GM18868 (cell line): Measurements from ENCODE around the gene ADPRM.
A peak's percentile ranks its signal among the peaks of the same experiment; 100 is the strongest.
"Not testable (repeated sequence)": the region's sequence is repeated elsewhere in the genome, so short reads cannot be mapped to it uniquely, and the experiment has no call there.

Source experiments
- ATAC-seq: cut with Tn5 transposase; IDR thresholded peaks from one replicate; pipeline ENCODE4 v1.9.1; 2021; ENCODE audit warnings: mild to moderate bottlenecking, moderate library complexity; ENCODE audit not compliant: unreplicated experiment

ADPRM gene, protein sequence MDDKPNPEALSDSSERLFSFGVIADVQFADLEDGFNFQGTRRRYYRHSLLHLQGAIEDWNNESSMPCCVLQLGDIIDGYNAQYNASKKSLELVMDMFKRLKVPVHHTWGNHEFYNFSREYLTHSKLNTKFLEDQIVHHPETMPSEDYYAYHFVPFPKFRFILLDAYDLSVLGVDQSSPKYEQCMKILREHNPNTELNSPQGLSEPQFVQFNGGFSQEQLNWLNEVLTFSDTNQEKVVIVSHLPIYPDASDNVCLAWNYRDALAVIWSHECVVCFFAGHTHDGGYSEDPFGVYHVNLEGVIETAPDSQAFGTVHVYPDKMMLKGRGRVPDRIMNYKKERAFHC

DNA sequence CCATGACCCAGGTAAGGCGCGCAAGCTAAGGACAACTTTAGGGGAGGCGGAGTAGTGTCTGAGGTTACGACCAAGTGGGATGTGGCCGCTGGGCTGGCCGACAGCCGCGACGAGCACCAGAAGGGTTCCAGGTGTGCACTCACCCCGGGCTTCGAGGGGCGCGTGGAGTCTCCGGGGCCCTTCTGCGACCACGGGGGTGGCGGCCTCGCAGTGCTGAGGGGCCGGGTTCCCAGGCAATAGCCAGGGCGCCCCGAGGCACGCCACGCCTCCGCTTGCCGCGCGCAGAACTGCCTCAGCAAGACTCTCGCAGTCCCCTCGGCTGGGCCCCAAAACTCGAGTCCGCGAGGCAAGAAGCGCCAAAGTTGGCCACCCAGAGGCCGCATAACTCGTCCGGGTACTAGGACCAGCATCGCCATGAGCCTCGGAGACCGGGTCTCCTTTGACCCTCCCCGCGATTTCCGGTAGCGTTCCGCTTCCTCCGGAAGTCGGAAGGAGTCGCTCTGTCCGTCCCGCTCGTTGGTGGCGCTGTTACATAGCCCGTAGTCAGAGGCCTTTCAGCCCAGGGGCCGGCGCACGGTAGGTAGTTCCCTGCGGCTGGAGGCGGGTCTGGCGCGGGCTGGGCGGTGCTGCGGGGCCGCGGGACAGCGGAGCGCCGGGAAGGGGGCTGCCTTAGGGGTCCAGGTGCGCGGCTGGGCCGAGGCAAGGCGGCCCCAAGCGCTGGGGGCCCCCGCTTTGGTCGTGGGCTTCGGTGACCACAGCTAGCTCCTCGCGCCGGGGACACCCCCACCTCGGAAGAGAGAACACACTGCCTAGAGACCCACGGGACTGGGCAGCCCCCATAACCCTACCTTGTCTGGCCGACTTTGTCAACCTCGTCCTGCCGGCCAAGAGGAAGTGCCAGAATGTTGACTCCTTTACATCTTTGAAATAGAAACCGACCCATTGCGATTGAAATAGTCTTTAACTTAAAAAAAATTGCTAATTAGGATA, at the start of gene ADPRM, which contains the start of gene SCO1:
TSS of gene ADPRM (plus strand) at position 503 of the 990 bp plus-strand sequence. CDS start 7,333 bp downstream, outside the sequence.
TSS of gene SCO1 (minus strand) at position 442 of the 990 bp plus-strand sequence. CDS start at position 416, 26 bp downstream.
- peak; percentile 96 for ATAC-seq

DNA sequence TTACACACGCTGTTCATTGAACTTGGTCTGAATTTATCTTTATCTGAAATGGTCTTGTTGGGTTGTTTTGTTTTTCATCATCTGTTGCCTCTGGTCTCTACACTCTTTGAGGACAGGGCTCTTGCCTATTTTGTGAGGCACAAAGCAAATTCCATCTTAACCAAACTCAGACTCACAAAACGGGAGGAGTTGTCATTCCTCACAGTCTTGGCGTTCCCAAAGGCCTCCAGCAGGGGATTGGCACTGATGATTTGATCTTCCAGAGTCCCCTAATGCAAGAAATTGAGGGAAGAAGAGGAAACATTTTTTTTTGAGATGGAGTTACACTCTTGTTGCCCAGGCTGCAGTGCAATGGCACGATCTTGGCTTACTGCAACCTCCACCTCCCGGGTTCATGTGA, 49.0 kb upstream of the ADPRM start:
- ATAC-seq, result no peak

DNA sequence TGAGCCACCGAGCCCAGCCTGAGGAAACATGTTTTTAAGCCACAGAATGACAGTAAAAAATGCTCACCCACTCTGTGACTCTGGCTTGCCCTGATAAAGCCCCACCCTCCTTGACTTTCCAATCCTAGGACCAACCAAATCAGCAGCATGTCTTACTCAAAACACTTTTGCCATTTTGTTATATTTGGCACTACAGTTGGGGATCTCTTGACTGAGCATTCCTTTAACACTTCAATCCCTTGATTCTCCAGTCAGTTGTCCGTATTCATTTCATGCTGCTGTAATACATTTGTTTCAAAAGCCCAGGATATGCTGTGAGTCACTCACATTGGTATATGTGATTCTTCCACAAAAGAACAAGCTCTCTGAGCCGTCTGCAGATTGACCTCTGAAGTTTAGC, 48.4 kb upstream of the ADPRM start:
- ATAC-seq, result no peak

DNA sequence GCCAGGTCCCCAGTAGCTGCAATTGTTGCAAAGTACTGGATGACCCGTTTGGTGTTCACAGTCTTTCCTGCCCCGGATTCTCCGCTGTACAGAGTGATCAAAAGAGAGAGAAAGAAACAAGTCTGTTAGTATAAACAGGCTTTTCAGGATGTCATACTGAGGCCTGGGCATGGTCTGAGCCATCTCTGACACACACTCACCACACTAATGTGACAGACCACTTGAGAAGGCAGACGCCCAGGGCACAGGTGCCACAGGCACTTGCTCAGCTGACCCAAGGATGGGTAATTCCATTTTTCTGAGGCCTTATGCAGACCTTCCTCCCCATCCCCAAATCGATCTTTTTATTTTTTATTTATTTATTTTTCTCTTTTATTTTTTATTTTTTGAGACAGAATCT, 47.8 kb upstream of the ADPRM start:
- ATAC-seq, result no peak

DNA sequence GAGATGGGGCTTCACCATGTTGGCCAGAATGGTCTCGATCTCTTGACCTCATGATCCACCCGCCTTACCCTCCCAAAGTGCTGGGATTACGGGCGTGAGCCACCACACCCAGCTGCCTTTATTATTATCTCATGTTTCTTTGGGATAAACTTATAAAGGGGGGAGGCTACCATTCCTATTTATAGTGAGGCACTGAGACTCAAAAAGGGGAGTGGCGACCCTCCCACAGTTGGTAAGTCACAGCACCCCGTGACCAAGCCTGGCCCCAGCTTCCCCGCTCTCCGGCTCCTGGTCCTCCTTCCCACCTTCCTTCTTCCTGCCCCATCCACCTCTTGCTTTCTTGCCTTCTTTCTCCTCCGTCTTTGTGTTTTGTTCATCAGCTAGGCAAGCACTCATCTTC, 45.5 kb upstream of the ADPRM start:
- no peak for ATAC-seq

DNA sequence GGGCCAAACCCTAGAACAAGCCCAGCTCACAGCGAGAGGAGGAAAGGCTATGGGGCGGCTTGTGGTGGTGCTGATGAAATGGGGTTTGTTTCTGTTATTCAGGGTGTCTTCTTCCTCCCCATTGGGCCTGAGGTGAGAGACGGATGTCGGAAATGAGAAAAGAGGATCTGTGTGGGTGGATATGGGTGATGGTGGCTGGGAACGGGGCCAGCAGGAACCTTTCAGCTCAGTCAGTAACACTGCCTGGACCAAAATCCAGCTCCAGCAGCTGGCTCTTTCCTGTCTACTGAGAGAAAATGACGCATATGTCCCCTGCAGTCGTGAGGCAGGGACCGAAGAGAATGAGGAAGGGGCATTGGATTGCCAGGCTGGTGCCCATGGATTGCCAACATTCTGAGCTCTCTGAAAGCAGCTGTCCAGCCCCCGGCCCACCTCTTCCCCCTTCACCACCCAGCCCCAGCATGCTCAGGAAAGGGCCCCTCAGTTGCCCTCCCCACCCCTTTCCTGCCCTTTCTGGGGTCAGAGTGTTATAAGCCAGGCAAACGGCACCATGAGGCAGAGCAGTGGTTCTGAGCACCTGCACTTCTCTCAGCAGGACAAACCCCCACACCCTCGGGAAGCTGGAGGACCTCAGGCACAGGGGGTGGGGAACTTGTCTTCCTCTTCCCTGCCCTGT, 44.3 kb upstream of the ADPRM start:
- ATAC-seq, result no peak

DNA sequence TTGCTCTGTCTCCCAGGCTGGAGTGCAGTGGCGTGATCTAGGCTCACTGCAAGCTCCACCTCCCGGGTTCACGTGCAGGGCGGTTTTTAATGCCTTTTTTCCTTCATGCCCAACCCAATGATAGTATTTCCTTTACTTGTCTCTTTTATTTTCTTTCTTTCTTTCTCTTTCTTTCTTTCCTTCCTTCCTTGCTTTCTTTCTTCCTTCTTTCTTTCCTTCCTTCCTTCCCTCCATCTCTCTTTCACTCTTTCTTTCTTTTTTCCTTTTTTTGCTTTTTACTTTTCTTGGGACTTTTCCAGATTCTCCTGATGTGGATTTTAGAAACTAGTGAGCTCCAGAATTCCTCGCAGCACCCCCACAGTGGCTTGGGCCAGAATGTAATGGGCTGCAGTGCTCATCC, 43.4 kb upstream of the ADPRM start:
- ATAC-seq, result no peak

DNA sequence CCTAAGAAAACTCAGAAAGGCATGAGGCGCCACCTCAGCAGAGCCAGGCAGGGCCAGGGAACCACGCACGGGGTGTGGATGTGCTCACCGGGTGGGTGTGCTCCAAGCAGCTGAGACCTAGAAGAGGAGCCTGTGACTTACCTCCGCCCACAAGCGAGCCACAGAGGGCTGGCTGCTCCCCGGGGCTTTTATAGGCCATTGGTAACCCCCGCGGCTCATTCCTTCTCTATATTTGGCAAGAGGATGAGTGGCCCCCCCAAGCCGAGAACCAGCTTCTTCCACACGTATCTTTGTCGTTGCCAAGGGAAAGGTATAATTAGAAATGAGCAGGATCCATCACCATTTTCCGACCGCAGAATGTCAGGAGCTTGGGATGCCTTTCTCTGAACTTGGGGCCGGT, 40.2 kb upstream of the ADPRM start, which contains the start of gene MYH3:
TSS of gene MYH3 (minus strand) at position 162 of the 400 bp plus-strand sequence. CDS start 2,245 bp downstream, outside the sequence.
- ATAC-seq, result no peak

DNA sequence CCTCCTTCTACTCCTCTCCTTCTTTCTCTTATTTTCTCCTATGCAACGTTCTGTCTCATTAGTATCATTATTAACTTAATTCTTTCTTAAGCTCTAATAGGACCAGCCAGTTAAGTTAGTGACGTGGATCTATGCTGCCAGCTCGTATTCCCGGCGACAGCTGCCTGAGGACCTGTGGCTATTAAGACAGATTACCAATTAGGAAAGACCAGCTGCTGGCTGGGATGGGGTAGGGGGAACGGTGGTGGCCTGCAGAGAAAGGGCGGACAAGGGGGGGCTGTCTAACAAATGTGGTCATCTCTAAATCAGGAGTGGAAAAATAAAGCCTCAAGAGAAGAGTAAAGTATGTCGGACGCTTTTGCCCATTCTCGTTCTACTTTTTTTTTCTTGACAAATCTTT, 39.5 kb upstream of the ADPRM start:
- no peak for ATAC-seq

DNA sequence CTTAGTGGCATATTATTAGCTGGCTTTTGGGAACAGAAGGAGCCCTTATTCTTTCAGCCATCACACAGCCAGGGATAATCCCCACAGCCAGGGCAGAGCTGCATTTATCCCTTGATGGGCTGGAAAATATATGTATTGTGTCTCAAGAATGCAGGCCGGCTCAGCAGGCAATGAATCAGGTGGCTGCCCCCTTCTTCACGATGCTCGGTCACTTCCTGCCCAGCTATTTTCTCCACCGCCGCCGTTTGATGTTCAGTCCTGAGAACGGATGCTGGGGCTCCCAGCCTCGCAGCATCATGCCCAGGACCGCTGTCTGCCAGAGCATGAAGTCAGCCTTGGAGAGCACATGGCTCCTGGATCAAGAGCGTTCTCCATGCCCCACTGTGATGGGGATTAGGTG, 36.0 kb upstream of the ADPRM start:
- no peak for ATAC-seq

DNA sequence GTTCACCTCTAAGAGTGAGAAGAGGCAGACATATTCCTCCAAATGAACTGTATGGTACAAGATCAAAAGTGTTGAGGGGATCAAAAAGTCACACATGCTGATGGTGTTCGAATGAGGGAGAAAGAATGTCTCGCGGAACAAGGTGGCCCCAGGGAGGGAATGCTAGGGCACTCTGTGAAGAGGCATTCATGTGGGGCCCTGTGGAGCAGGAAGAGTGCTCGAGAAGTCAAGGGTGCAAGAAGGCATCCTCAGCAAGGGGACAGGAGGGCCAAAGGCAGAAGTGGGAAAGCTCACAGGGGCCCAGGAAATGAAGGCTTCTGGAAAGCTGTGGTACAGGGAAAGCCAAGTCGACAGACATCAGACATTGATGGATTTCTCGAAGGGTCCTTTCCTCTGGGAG, 34.2 kb upstream of the ADPRM start:
- no peak for ATAC-seq

DNA sequence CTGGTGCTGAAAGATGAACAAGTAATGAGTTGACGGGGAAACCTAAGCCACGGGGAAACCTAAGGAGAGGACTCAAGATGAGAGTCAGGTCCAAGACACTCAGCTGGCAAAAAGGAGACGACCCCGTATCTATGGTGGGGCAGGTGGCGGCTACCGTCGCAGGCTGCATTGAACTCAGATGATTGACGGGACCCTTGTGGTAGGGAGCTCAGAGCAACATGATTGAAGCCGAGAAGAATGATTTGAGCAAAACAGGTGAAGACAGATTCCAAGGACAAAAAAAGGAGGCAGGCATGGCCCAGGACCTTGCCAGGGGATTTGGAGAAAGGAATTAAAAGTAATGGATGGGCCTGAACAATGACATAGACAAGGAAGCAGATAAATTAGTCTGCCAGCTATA, 32.8 kb upstream of the ADPRM start:
- ATAC-seq, result no peak

DNA sequence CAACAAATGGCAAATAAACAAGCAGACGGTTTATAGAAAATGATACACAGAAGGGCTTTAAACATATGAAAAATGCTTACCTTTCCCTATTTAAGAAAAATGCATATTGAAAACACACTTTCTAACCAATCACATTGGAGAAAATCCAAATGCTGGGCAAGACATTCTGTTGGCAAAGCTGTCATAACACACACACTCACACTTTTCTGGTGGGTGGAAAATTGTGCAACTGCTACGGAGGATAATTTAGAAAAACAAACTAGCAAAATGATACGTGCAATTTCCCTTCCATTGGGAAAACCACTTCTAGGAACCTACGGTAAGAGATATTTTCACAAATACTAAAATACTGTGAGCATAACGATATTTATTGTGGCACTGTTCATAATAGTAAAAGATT, 30.5 kb upstream of the ADPRM start:
- ATAC-seq, result no peak

DNA sequence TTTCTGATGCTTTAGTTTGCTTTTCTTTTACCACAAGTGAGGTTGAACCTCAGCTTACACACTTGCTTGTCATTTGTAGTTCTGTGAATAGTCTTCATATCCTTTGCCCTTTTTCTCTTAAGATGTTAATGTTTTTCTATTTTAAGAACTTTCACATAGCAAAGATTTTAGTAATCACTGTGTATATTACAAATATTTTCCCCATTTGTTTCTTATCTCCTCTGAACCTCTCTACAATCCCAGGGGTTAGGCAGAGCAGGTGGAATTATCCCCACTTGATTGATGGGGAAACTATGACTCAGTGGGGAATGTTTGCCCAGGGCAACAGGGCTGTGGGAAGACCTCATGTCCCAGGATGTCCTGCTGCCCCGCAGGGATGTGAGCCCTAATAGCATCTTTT, 28.6 kb upstream of the ADPRM start:
- no peak for ATAC-seq

DNA sequence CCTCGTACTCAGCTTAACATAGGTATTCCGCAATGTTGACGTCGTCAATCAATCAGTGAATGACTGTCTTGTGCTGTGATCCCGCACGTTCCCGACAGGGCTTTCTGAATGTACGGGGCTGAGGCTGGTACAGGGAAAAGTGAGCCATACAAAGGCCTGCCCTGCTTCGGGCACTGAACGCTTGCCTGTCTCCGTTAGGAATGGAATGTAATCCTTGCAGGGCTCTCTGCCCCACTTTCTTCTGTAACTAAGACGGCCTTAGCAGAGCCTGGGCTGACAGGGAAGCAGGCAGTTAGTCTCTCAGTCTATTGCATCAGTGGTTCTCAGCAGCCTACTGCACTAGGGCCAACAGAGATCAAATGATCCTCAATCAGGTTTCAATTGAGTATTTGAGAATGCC, 24.1 kb upstream of the ADPRM start:
- no peak for ATAC-seq

DNA sequence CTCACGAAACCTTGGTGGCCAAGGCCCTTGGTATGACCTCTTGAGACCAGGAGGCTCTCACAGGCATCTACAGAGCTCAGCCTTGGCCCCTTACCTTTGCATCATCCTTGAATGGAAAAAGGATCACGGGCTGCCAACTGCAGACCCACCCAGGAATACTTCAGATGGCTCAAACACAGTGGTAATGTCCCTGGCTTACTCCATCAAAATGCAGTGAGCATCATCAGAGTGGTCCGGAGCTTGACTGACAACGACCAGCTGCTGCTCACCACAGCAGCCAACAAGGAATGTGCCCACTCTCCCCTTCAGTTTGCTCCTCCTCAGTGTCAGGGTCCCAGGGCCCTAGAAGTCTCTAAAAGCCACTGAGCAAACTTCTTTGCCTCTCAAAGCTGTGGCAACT, 22.7 kb upstream of the ADPRM start:
- ATAC-seq, result no peak

DNA sequence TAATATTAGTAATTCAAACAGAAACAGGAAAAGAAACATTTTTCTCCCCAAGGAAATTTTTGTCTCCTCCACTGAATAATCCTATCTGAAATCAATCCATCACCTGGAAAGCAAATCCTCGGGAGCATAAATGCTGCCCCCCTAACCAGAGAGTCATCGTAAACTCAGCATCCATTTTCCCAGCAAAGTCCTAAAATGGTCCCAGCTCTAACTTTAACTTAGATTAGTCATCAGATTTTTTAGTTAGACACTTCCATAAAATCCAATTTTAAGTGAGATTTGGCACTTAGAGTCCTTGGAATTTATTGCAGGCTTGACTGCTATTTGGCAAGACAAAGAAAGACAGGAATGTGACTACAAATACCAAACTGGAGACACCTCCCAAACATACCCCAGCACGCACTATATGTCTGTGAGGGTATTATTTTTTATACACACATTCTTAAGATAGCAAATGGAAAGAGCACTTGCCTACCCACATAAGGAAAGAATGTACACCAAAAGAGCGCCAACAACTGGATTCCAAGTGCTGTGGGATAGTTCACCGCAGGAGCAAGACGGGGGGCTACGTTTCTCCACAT, 15.4 kb upstream of the ADPRM start:
- ATAC-seq, result no peak

DNA sequence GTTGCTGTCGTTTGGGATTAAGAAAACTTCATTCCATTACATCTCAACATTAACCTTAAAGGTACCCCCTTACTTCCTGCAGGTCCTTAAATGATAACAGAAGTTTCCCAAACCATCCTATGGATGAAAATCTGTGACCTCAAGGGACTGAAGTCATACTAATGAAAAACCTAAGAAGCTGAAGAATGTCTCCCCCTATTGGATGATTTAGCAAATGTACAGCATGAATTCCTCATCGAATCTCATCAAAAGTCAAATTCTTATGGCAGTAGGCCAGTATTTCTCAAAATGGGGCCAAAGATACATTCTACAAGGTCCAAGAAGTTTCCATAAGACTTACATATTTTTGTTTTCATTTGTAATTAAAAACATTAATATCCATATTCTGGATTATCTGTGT, 13.5 kb upstream of the ADPRM start:
- ATAC-seq, result no peak

DNA sequence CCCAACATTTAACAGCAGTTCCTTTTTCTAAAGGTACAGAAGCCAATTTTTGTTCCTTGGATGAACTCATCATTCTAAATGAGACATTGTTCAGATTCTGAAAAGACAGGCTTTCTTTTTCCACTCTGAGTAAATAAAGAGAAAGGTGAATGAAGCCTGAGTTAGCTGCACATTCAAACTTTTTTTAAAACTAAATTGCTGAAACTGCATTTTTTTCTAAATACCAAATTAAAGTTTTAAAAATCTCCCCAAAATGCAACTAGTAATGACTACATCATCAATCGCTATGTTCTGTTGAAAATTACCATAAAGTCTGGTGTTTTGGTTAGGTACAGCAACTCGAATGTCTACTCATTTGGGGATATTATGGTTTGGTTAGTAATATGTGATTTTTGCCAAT, 9.9 kb upstream of the ADPRM start:
- ATAC-seq, result no peak

DNA sequence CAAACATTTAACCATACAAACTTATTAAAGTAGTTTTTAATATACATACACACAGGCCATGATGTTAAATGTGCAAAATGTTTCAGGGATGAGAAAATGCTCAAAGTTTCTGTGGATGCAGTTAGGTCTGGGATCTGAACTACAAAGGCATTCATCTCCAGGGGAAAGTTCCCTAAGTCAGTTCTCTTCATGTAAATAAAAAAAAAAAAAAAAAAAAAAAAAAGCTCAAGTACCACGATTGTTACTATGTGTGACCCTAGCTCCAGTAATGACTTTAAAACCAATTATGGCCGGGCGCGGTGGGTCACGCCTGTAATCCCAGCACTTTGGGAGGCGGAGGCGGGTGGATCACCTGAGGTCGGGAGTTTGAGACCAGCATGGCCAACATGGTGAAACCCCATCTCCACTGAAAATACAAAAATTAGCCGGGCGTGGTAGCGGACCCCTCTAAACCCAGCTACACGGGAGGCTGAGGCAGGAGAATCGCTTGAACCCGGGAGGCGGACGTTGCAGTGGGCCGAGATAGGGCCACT, 1.5 kb upstream of the ADPRM start:
- not testable (repeated sequence) for ATAC-seq
